Measurements from ENCODE around the gene DPP9.

DPP9 gene

DNA sequence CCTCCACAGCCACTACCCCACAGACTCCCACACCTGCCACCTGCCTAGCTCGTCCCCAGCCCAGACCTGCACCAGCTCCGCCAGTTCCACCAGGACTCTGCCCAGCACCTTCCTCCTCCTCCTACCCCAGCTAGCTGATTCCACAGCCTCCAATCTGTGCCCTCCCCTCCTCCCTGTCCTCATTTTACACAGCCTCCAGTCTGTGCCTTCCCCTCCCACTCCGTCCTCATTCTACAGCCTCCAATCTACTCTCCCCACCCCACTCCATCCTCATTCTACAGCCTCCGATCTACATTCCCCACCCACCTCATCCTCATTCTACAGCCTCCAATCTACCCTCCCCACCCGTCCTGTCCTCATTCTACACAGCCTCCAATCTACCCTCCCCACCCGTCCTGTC is 60.8 kb downstream of the DPP9 start:
- no peaks in the 10 kb centered on the region for H3K27me3 ChIP-seq (replicated peaks; ENCODE audit: control insufficient read depth, insufficient read depth, low read length)
- DNase-seq (ENCODE audit: extremely low read depth, insufficient read length) = no peak
- H3K36me3 ChIP-seq (ENCODE audit: control insufficient read depth, insufficient read depth, low read length) = peaks cover 25% of the 10 kb centered on the region
- no peak overlapping the region for H3K4me3 ChIP-seq (replicated peaks; ENCODE audit: low read depth, low read length)
- TF ChIP-seq, protein P1, sequence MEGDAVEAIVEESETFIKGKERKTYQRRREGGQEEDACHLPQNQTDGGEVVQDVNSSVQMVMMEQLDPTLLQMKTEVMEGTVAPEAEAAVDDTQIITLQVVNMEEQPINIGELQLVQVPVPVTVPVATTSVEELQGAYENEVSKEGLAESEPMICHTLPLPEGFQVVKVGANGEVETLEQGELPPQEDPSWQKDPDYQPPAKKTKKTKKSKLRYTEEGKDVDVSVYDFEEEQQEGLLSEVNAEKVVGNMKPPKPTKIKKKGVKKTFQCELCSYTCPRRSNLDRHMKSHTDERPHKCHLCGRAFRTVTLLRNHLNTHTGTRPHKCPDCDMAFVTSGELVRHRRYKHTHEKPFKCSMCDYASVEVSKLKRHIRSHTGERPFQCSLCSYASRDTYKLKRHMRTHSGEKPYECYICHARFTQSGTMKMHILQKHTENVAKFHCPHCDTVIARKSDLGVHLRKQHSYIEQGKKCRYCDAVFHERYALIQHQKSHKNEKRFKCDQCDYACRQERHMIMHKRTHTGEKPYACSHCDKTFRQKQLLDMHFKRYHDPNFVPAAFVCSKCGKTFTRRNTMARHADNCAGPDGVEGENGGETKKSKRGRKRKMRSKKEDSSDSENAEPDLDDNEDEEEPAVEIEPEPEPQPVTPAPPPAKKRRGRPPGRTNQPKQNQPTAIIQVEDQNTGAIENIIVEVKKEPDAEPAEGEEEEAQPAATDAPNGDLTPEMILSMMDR (IDR thresholded peaks at IDR 0.05; ENCODE audit: insufficient read depth, low read length, poor library complexity, severe bottlenecking) = no peak

- no peak for DNase-seq (ENCODE audit: extremely low read depth, insufficient read length)
- TF ChIP-seq, protein P1 (IDR thresholded peaks at IDR 0.05; ENCODE audit: insufficient read depth, low read length, poor library complexity, severe bottlenecking) = no peak
- H3K36me3 ChIP-seq (ENCODE audit: control insufficient read depth, insufficient read depth, low read length) = peaks cover 28% of the 10 kb centered on the region
- H3K27me3 ChIP-seq (replicated peaks; ENCODE audit: control insufficient read depth, insufficient read depth, low read length) = no peaks in the 10 kb centered on the region
- no peak overlapping the region for H3K4me3 ChIP-seq (replicated peaks; ENCODE audit: low read depth, low read length)
These were observed 61.5 kb downstream of the DPP9 start for GRCh38 chr19:4662020-4662695.

DNA sequence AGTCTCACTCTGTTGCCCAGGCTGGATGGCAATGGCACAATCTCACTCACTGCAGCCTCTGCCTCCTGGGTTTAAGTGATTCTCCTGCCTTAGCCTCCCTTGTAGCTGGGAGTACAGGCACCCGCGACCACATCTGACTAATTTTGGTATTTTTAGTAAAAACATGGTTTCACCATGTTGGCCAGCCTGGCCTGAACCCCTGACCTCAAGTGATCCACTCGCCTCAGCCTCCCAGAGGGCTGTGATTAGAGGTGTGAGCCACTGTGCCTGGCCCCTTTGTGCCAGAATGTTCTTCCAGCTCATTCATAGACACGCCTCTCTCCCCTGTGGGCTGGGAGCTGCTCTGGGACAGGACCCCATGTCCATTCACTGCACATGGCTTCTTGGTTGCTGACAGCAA is 62.6 kb downstream of the DPP9 start:
- H3K36me3 ChIP-seq (ENCODE audit: control insufficient read depth, insufficient read depth, low read length) = peaks cover 27% of the 10 kb centered on the region
- no peak for DNase-seq (ENCODE audit: extremely low read depth, insufficient read length)
- TF ChIP-seq, protein P1 (IDR thresholded peaks at IDR 0.05; ENCODE audit: insufficient read depth, low read length, poor library complexity, severe bottlenecking) = no peak

DNA sequence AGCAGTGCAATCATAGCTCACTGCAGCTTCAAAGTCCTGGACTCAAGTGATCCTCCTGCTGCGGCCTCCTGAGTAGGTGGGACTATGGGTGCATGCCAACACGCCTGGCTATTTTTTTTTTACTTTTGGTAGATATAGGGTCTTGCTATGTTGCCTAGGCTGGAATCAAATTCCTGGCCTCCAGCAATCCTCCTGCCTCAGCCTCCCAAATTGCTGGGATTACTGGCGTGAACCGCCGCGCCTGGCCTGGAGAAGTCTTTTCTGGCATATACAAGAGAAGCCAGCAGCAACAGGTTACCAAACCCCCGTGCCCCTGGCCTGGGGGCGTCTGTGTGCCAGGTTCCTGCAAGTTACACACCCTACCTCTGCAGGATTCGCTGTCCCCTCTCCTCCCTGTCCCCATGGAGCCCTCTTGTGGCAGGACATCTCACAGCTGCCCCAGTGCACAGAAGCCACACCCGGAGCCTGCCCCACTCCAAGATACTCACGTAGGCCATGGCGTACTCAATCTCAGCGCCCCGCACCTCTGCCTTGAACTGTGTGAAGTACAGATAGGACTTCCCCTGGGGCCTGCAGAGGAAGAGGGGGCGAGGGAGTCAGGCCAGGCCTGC is 63.4 kb downstream of the DPP9 start:
- DNase-seq (ENCODE audit: extremely low read depth, insufficient read length) = no peak
- TF ChIP-seq, protein P1 (IDR thresholded peaks at IDR 0.05; ENCODE audit: insufficient read depth, low read length, poor library complexity, severe bottlenecking) = peak; percentile 45
- Histone ChIP-seq H3K4me3 (replicated peaks; ENCODE audit: low read depth, low read length) (no peak overlapping the region), H3K27me3 (replicated peaks; ENCODE audit: control insufficient read depth, insufficient read depth, low read length) (no peaks in the 10 kb centered on the region), H3K36me3 (ENCODE audit: control insufficient read depth, insufficient read depth, low read length) (peaks cover 28% of the 10 kb centered on the region)

More for the DNA sequence above, 62.6 kb downstream of the DPP9 start:
- Histone ChIP-seq H3K27me3 (replicated peaks; ENCODE audit: control insufficient read depth, insufficient read depth, low read length) (no peaks in the 10 kb centered on the region), H3K4me3 (replicated peaks; ENCODE audit: low read depth, low read length) (no peak overlapping the region)

GRCh38 chr19:4657835-4658234 is 65.8 kb downstream of the DPP9 start:
- TF ChIP-seq, protein P1 (IDR thresholded peaks at IDR 0.05; ENCODE audit: insufficient read depth, low read length, poor library complexity, severe bottlenecking) = no peak
- H3K27me3 ChIP-seq (replicated peaks; ENCODE audit: control insufficient read depth, insufficient read depth, low read length) = no peaks in the 10 kb centered on the region
- H3K4me3 ChIP-seq (replicated peaks; ENCODE audit: low read depth, low read length) = no peak overlapping the region
- DNase-seq (ENCODE audit: extremely low read depth, insufficient read length) = no peak
- peaks cover 25% of the 10 kb centered on the region for H3K36me3 ChIP-seq (ENCODE audit: control insufficient read depth, insufficient read depth, low read length)
